ENCODE data around the gene ALPL.

- TF ChIP-seq POLR2A (IDR thresholded peaks at IDR 0.05) (no peak), POLR2AphosphoS5 (IDR thresholded peaks at IDR 0.05) (no peak), CTCF (IDR thresholded peaks at IDR 0.05) (no peak), EP300 (IDR thresholded peaks at IDR 0.05) (no peak)
These were observed 95.9 kb downstream of the ALPL start for GRCh38 chr1:21605012-21605715.
